SK-N-SH (cell line): ENCODE results near the gene AKT1. TPM values are rescaled to one million over a fixed set of nuclear protein-coding genes. Genes with fewer than 3 reads are reported as not detected.

Experiments used
- CTCF ChIA-PET: fragments of 300-600, 350-600 bp; formaldehyde crosslinking; extraction: SDS; loops from one replicate; lab custom pipeline; 2021; lab: Yijun Ruan, JAX
- POLR2A ChIA-PET: fragments of 350-600 bp; sonication (Branson Sonifier 250); formaldehyde crosslinking; extraction: SDS; loops from one replicate; lab custom pipeline; 2020; ENCODE audit warnings: antibody characterized with exemption, inconsistent platforms; lab: Yijun Ruan, JAX
- DNase-seq: peaks from one replicate; pipeline ENCODE4 v3.0.0; 2012
- H2AFZ ChIP-seq: fragments of 200-600 bp; sonication (generic); 2 replicates; pipeline ENCODE4 v1.8.1; 2016; ENCODE audit warnings: antibody characterized with exemption, mild to moderate bottlenecking, low read depth
- H3F3A ChIP-seq: fragments of 200-600 bp; sonication (generic); replicated peaks from 2 replicates; pipeline ENCODE3; 2016; ENCODE audit warnings: antibody characterized with exemption, mild to moderate bottlenecking; ENCODE audit not compliant: insufficient read depth
- H3K27ac ChIP-seq, 2 experiments: fragments of 200-500 bp in 1 of 2; fragments of 200-600 bp in 1 of 2; sonication (Bioruptor generic) in 1 of 2; sonication (generic), shearing (Covaris generic) in 1 of 2; 2 replicates each; pipeline versions ENCODE4 v1.5.1 to v1.6.1; 2014 to 2016; ENCODE audit warnings: low read depth in 2 of 2, inconsistent platforms in 1 of 2, low read length in 1 of 2, mild to moderate bottlenecking in 1 of 2, mixed read lengths in 1 of 2
- H3K27me3 ChIP-seq: fragments of 200-600 bp; sonication (generic), shearing (Covaris generic); 2 replicates; pipeline ENCODE4 v1.6.1; 2016; ENCODE audit warnings: mixed run types; ENCODE audit not compliant: insufficient read depth
- H3K36me3 ChIP-seq, 2 experiments: fragments of 200-500 bp in 1 of 2; fragments of 200-600 bp in 1 of 2; sonication (Bioruptor generic) in 1 of 2; sonication (generic) in 1 of 2; replicated peaks in 1 of 2; 2 replicates each; pipeline versions ENCODE3 to v1.5.1; 2014 to 2016; ENCODE audit warnings: low read length in 1 of 2, mild to moderate bottlenecking in 1 of 2; ENCODE audit not compliant: insufficient read depth in 2 of 2, control insufficient read depth in 1 of 2
- H3K4me1 ChIP-seq, 2 experiments: fragments of 200-500 bp in 1 of 2; fragments of 200-600 bp in 1 of 2; sonication (Bioruptor generic) in 1 of 2; sonication (generic), shearing (Covaris generic) in 1 of 2; 2 replicates each; pipeline versions ENCODE4 v1.5.1 to v1.6.1; 2014 to 2016; ENCODE audit warnings: low read depth in 1 of 2, low read length in 1 of 2, mixed run types in 1 of 2; ENCODE audit not compliant: insufficient read depth in 2 of 2, control insufficient read depth in 1 of 2
- H3K4me2 ChIP-seq: fragments of 200-600 bp; sonication (generic), shearing (Covaris generic); 2 replicates; pipeline ENCODE4 v1.6.1; 2017; ENCODE audit warnings: mixed run types
- H3K4me3 ChIP-seq, 2 experiments: fragments of 200-500 bp in 1 of 2; fragments of 200-600 bp in 1 of 2; sonication (Bioruptor generic) in 1 of 2; sonication (generic), shearing (Covaris generic) in 1 of 2; 2 replicates each; pipeline versions ENCODE4 v1.5.1 to v1.8.1; 2014 to 2016; ENCODE audit warnings: low read depth in 2 of 2, inconsistent platforms in 1 of 2, low read length in 1 of 2, mild to moderate bottlenecking in 1 of 2, mixed read lengths in 1 of 2, moderate library complexity in 1 of 2
- H3K79me2 ChIP-seq: fragments of 200-600 bp; sonication (generic); 2 replicates; pipeline ENCODE4 v1.8.1; 2017; ENCODE audit warnings: mild to moderate bottlenecking; ENCODE audit not compliant: insufficient read depth
- H3K9ac ChIP-seq: fragments of 200-600 bp; sonication (generic); 2 replicates; pipeline ENCODE4 v1.6.1; 2017; ENCODE audit warnings: mixed run types
- H3K9me2 ChIP-seq: fragments of 200-600 bp; sonication (generic); 2 replicates; pipeline ENCODE4 v1.6.1; 2017; ENCODE audit warnings: mixed run types
- H3K9me3 ChIP-seq: fragments of 200-600 bp; sonication (generic); 2 replicates; pipeline ENCODE4 v1.6.1; 2017; ENCODE audit warnings: mixed run types, mild to moderate bottlenecking, moderate library complexity
- H4K20me1 ChIP-seq: fragments of 200-600 bp; sonication (generic); 2 replicates; pipeline ENCODE4 v1.6.1; 2017; ENCODE audit warnings: mild to moderate bottlenecking, mixed run types; ENCODE audit not compliant: insufficient read depth
- EZH2phosphoT487 ChIP-seq: fragments of 200-600 bp; sonication (generic); IDR thresholded peaks from 2 replicates; pipeline ENCODE4 v1.6.1; 2017; ENCODE audit warnings: low read depth, mixed run types, mild to moderate bottlenecking, antibody characterized with exemption, moderate library complexity, borderline replicate concordance
- FOXJ3 ChIP-seq: sonication (generic); formaldehyde crosslinking; IDR thresholded peaks from 2 replicates; pipeline ENCODE4 v1.5.1; 2020; ENCODE audit warnings: mild to moderate bottlenecking, missing genetic modification reagents
- FOXM1 ChIP-seq: IDR thresholded peaks from 2 replicates; pipeline ENCODE4 v1.4.0; 2012; ENCODE audit warnings: low read depth, mild to moderate bottlenecking
- GABPA ChIP-seq: IDR thresholded peaks from 2 replicates; pipeline ENCODE4 v1.4.0; 2012; ENCODE audit warnings: low read depth, mild to moderate bottlenecking
- GATA2 ChIP-seq: sonication (generic); formaldehyde crosslinking; IDR thresholded peaks from 2 replicates; pipeline ENCODE4 v1.5.0; 2020; ENCODE audit warnings: mild to moderate bottlenecking, missing genetic modification reagents
- JUND ChIP-seq: IDR thresholded peaks from 2 replicates; pipeline ENCODE4 v1.4.0; 2012
- NFIC ChIP-seq: IDR thresholded peaks from 2 replicates; pipeline ENCODE4 v1.4.0; 2012; ENCODE audit warnings: borderline replicate concordance
- NRF1 ChIP-seq: IDR thresholded peaks from 2 replicates; pipeline ENCODE4 v1.6.1; 2012; ENCODE audit warnings: low read depth, mild to moderate bottlenecking, low read length
- RAD21 ChIP-seq: IDR thresholded peaks from 2 replicates; pipeline ENCODE4 v1.6.1; 2012; ENCODE audit warnings: mild to moderate bottlenecking, low read length
- RCOR1 ChIP-seq: fragments of 150-350 bp; IDR thresholded peaks from 2 replicates; pipeline ENCODE4 v1.6.1; 2017; ENCODE audit warnings: antibody characterized with exemption, low read length
- RFX5 ChIP-seq: IDR thresholded peaks from 2 replicates; pipeline ENCODE4 v1.6.1; 2012; ENCODE audit warnings: mild to moderate bottlenecking, improper control_type of control experiment, low read length
- TCF12 ChIP-seq: IDR thresholded peaks from 2 replicates; pipeline ENCODE4 v1.4.0; 2012
- TEAD4 ChIP-seq: IDR thresholded peaks from 2 replicates; pipeline ENCODE4 v1.4.0; 2012; ENCODE audit warnings: mild to moderate bottlenecking, borderline replicate concordance; ENCODE audit not compliant: insufficient read depth
- YY1 ChIP-seq: IDR thresholded peaks from 2 replicates; pipeline ENCODE4 v1.4.0; 2012; ENCODE audit warnings: low read depth, mild to moderate bottlenecking
- WGBS: methylation state at CpG from one replicate; pipeline ENCODE4 v1.1.6; 2017; ENCODE audit warnings: low lambda C conversion rate; 5-methylcytosine and 5-hydroxymethylcytosine counted together
- polyA plus RNA-seq, 3 experiments: library from polyadenylated mRNA; depleted of rRNA; stranded (reverse); fragments of >200 nt; gene quantifications; 2 replicates each; pipeline ENCODE4 v1.2.3, GENCODE V29; 2012
- TF ChIP-seq, protein P1 (sequence below): fragments of 150-350 bp; IDR thresholded peaks from 2 replicates; pipeline ENCODE4 v1.6.1; 2016; ENCODE audit warnings: mild to moderate bottlenecking, low read depth, low read length
- TF ChIP-seq, protein P2 (sequence below): fragments of 150-350 bp; IDR thresholded peaks from 2 replicates; pipeline ENCODE4 v1.6.1; 2017; ENCODE audit warnings: antibody characterized with exemption, low read length, low read depth, borderline replicate concordance

AKT1 gene
- polyA plus RNA-seq, 1 of the 3 experiments (the other 2 are of a cell fraction) = 198 TPM

DNA sequence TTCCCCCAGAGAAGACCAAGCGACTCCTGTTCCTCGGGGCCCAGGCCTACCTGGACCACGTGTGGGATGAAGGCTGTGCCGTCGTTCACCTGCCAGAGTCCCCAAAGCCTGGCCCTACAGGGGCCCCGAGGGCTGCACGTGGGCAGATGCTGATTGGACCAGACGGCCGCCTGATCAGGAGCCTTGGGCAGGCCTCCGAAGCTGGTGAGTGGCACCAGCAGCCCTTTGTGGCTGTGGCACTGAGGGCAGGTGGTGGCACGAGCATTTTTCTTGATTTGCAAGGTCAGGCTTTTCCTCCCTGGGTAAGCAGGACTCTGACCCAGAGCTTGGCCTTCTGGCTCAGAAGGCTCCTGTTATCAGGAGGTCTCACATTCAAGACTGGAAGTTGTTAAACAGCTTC lies 39.9 kb downstream of the AKT1 start (continued):
- TF ChIP-seq, protein P1, sequence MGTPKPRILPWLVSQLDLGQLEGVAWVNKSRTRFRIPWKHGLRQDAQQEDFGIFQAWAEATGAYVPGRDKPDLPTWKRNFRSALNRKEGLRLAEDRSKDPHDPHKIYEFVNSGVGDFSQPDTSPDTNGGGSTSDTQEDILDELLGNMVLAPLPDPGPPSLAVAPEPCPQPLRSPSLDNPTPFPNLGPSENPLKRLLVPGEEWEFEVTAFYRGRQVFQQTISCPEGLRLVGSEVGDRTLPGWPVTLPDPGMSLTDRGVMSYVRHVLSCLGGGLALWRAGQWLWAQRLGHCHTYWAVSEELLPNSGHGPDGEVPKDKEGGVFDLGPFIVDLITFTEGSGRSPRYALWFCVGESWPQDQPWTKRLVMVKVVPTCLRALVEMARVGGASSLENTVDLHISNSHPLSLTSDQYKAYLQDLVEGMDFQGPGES = no peak

DNA sequence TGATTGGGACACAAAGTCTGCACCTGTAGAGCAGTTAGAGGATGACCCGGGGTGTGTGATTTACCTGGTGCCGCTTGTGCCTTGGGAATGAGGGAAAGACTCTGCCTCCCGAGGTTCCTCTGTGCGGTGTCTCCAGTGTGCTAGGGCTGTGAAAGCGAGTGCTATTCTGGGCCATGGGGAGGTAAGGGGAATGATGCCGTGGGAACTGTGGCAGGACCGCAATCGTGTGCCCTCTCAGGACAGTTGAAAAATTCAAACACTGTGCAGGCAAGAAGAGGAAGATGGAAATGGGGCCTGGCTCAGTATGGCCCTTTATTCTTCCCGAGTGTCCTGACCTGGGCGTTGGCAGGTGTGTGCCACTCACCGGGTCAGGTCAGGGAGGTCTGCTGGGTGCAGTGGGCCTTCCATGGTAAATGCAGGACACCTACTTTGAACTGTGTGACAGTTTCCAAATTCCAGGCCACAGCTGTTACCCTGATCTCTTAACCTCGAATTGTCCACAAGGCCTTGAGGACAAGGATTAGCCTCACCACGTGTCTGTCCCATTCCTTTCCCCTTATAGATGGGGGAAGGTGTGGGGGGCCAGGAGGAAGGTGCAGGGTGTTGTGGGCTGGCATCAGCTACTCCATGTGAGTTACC lies 41.2 kb downstream of the AKT1 start:
- no peaks in the 10 kb centered on the region for H3K9me2 ChIP-seq
- H2AFZ ChIP-seq = no peak overlapping the region
- ChIA-PET CTCF (interaction anchor here (1.0 to 4.1 kb wide), 2 partner anchors 13 to 24 kb away, joined by 3 to 37 read pairs; no protein-coding TSS in a partner anchor), POLR2A (no interaction called here)
- H3K4me3 ChIP-seq = peak overlapping the region; percentile 88 to 99
- WGBS = 59% methylated on average over 13 of the region's 13 CpGs
- no peak overlapping the region for H3K27ac ChIP-seq
- H3K27me3 ChIP-seq = no peaks in the 10 kb centered on the region
- no peak for DNase-seq
- H3K9ac ChIP-seq = peak overlapping the region; percentile 98
- peaks cover 8 to 14% of the 10 kb centered on the region in 2 experiments; a peak in 3 of 4 replicates for H3K4me1 ChIP-seq
- H3K36me3 ChIP-seq = peaks cover 8 to 32% of the 10 kb centered on the region in 2 experiments
- peaks cover 50% of the 10 kb centered on the region for H3K79me2 ChIP-seq
- H3K4me2 ChIP-seq = peak overlapping the region; percentile 98
- peaks cover 31% of the 10 kb centered on the region for H4K20me1 ChIP-seq
- TF ChIP-seq GATA2 (CRISPR knock-in tag) = no peak
- TF ChIP-seq RCOR1 = no peak
- no peak for TF ChIP-seq FOXJ3 (CRISPR knock-in tag)
- no peak for TF ChIP-seq JUND
- TF ChIP-seq EZH2phosphoT487 = no peak
- no peak for TF ChIP-seq RAD21
- no peak for TF ChIP-seq YY1
- no peak for TF ChIP-seq TEAD4
- TF ChIP-seq TCF12 = no peak
- TF ChIP-seq RFX5 = no peak
- TF ChIP-seq, protein P2, sequence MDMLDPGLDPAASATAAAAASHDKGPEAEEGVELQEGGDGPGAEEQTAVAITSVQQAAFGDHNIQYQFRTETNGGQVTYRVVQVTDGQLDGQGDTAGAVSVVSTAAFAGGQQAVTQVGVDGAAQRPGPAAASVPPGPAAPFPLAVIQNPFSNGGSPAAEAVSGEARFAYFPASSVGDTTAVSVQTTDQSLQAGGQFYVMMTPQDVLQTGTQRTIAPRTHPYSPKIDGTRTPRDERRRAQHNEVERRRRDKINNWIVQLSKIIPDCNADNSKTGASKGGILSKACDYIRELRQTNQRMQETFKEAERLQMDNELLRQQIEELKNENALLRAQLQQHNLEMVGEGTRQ = no peak
- TF ChIP-seq NFIC = no peak
- TF ChIP-seq GABPA = no peak
- no peak for TF ChIP-seq NRF1
- no peak for TF ChIP-seq FOXM1
- H3K9me3 ChIP-seq = no peaks in the 10 kb centered on the region
- H3F3A ChIP-seq = peaks cover 7% of the 10 kb centered on the region
